K562 (cell line): Measurements from ENCODE around the gene NQO2. TPM values are rescaled to one million over a fixed set of nuclear protein-coding genes. Genes with fewer than 3 reads are reported as not detected.

Experiments
- BHLHE40 ChIP-seq: IDR thresholded peaks from 2 replicates; pipeline ENCODE4 v1.6.1; 2011; ENCODE audit warnings: low read length, improper control_type of control experiment
- CBX8 ChIP-seq: fragments of 200-600 bp; sonication (generic); IDR thresholded peaks from 2 replicates; pipeline ENCODE4 v1.6.1; 2012; ENCODE audit warnings: borderline replicate concordance, mixed run types, low read depth, mild to moderate bottlenecking, moderate library complexity, mixed read lengths, low read length, control low read depth, inconsistent platforms; ENCODE audit not compliant: poor library complexity, severe bottlenecking; ENCODE audit errors: extremely low read depth
- CTBP1 ChIP-seq: fragments of 450-650 bp; IDR thresholded peaks from 2 replicates; pipeline ENCODE4 v1.6.1; 2016; ENCODE audit warnings: borderline replicate concordance
- ETV5 ChIP-seq: sonication (generic); formaldehyde crosslinking; IDR thresholded peaks from 2 replicates; pipeline ENCODE4 v1.4.0; 2020; ENCODE audit warnings: low read depth, mild to moderate bottlenecking, missing genetic modification reagents
- GTF2E2 ChIP-seq: fragments of 200-800 bp; sonication (Bioruptor generic); IDR thresholded peaks from 2 replicates; pipeline ENCODE4 v1.6.1; 2016; ENCODE audit warnings: missing genetic modification characterization, missing compliant biosample characterization
- MBD1 ChIP-seq: fragments of 250-450 bp; sonication (Bioruptor Pico); IDR thresholded peaks from 2 replicates; pipeline ENCODE4 v1.8.0; 2022; ENCODE audit warnings: inconsistent platforms
- MYC ChIP-seq, 2 experiments: fragments of 250-450 bp in 1 of 2; sonication (Bioruptor Pico) in 1 of 2; IDR thresholded peaks; 2 replicates each; pipeline versions ENCODE4 v1.5.1 to v1.6.1; 2012 to 2021; ENCODE audit warnings: low read depth in 2 of 2, borderline replicate concordance in 1 of 2, improper control_type of control experiment in 1 of 2, low read length in 1 of 2, mild to moderate bottlenecking in 1 of 2, moderate library complexity in 1 of 2
- NEUROD1 ChIP-seq: fragments of 150-350 bp; IDR thresholded peaks from 2 replicates; pipeline ENCODE4 v1.6.1; 2014; ENCODE audit warnings: borderline replicate concordance, low read length, low read depth; ENCODE audit not compliant: partially characterized antibody
- NR3C1 ChIP-seq: sonication (generic); formaldehyde crosslinking; IDR thresholded peaks from 2 replicates; pipeline ENCODE4 v1.8.1; 2022; ENCODE audit warnings: missing genetic modification reagents
- RCOR1 ChIP-seq, 2 experiments: IDR thresholded peaks; 2 replicates each; pipeline ENCODE4 v1.6.1; 2012; ENCODE audit warnings: low read depth in 2 of 2, low read length in 2 of 2, borderline replicate concordance in 1 of 2, improper control_type of control experiment in 1 of 2
- SMAD1 ChIP-seq: fragments of 150-350 bp; IDR thresholded peaks from 2 replicates; pipeline ENCODE4 v1.6.1; 2014; ENCODE audit warnings: low read length, low read depth; ENCODE audit not compliant: partially characterized antibody
- SRSF9 ChIP-seq: fragments of 200-400 bp; formaldehyde crosslinking; IDR thresholded peaks from 2 replicates; pipeline ENCODE4 v1.6.1; 2017; ENCODE audit warnings: low read depth, low read length, borderline replicate concordance
- ZBTB40 ChIP-seq, 2 experiments: fragments of 450-650 bp in 1 of 2; sonication (generic) in 1 of 2; formaldehyde crosslinking in 1 of 2; IDR thresholded peaks; 2 replicates each; pipeline versions ENCODE4 v1.7.1 to v1.9.0; 2016 to 2022; ENCODE audit warnings: inconsistent platforms in 1 of 2, mild to moderate bottlenecking in 1 of 2, missing genetic modification reagents in 1 of 2
- ZBTB43 ChIP-seq: sonication (generic); formaldehyde crosslinking; IDR thresholded peaks from 2 replicates; pipeline ENCODE4 v1.8.0; 2023; ENCODE audit warnings: mild to moderate bottlenecking, missing genetic modification reagents
- ZFP1 ChIP-seq: fragments of 450-650 bp; formaldehyde crosslinking; IDR thresholded peaks from 2 replicates; pipeline ENCODE4 v1.4.0; 2020; ENCODE audit warnings: mild to moderate bottlenecking, mixed read lengths
- ZNF668 ChIP-seq: fragments of 250-450 bp; sonication (Bioruptor Pico); IDR thresholded peaks from 2 replicates; pipeline ENCODE4 v1.8.0; 2022; ENCODE audit warnings: mild to moderate bottlenecking, inconsistent platforms
- polyA plus RNA-seq, 8 experiments: library from polyadenylated mRNA; depleted of rRNA in 4 of 8; stranded (reverse) in 5 of 8; unstranded in 3 of 8; fragments of >200 nt; fragmentation: Nextera tagmentation in 2 of 8; fragmentation: Illumina TruSeq in 1 of 8; extraction: Ambion mirVana in 2 of 8; extraction: Trizol in 1 of 8; gene quantifications; 2 replicates each; pipeline versions ENCODE4 v1.2.1 to v1.2.3, GENCODE V29; 2011 to 2014; ENCODE audit warnings: inconsistent platforms in 1 of 8, missing spikeins in 1 of 8
- total RNA-seq, 7 experiments: library from RNA; depleted of rRNA in 6 of 7; stranded (reverse); fragments of >200 nt in 6 of 7; fragmentation: Illumina TruSeq in 2 of 7; extraction: Trizol in 2 of 7; gene quantifications; 2 replicates each; pipeline versions ENCODE4 v1.2.1 to v1.2.3, GENCODE V29; 2011 to 2021; ENCODE audit warnings: low replicate concordance in 1 of 7

Gene NQO2
- total and polyA plus RNA-seq, 9 of the 15 experiments (the other 6 are each of a cell fraction or from before 2014, with no cell fraction given), result 54.6 to 214 (median 116) TPM

GRCh38 chr6:2988094-2988425, 11.6 kb upstream of the NQO2 start (continued):
- TF ChIP-seq GTF2E2 (tag) (no peak), BHLHE40 (no peak), NEUROD1 (peak; percentile 3), NR3C1 (CRISPR knock-in tag) (no peak), RCOR1 (IDR thresholded peaks at IDR 0.05; ENCODE audit: borderline replicate concordance in 1 of 2, low read depth in 2 of 2, low read length in 2 of 2) (no peak), MBD1 (CRISPR knock-in tag) (no peak), ZNF668 (no peak), CTBP1 (no peak), CBX8 (no peak), MYC (IDR thresholded peaks at IDR 0.05; ENCODE audit: low read depth, low read length) (no peak), MYC (CRISPR knock-in tag; IDR thresholded peaks at IDR 0.05; ENCODE audit: borderline replicate concordance, low read depth) (no peak), SRSF9 (no peak), SMAD1 (no peak), ZFP1 (no peak), ZBTB40 (IDR thresholded peaks at IDR 0.05) (peak; percentile 66), ZBTB40 (CRISPR knock-in tag; IDR thresholded peaks at IDR 0.05) (no peak), ZBTB43 (CRISPR knock-in tag) (no peak), ETV5 (CRISPR knock-in tag) (no peak)
